ENCODE results near the gene CHRNB2. TPM values are rescaled to one million over a fixed set of nuclear protein-coding genes. Genes with fewer than 3 reads are reported as not detected.

The CHRNB2 gene
- total and polyA plus RNA-seq, 2 of the 8 experiments (the other 6 are each of a cell fraction or from before 2014, with no cell fraction given): 3.1 to 4.1 TPM

GRCh38 chr1:154533952-154534844 is 33.4 kb upstream of the CHRNB2 start (continued):
- TF ChIP-seq CHD7 (IDR thresholded peaks at IDR 0.05; ENCODE audit: insufficient replicate concordance, low read length): no peak
- TF ChIP-seq CEBPB (IDR thresholded peaks at IDR 0.05; ENCODE audit: low read depth, low read length): no peak
- peak; percentile 75 for TF ChIP-seq MAX (IDR thresholded peaks at IDR 0.05)
- TF ChIP-seq HDAC2 (IDR thresholded peaks at IDR 0.05; ENCODE audit: borderline replicate concordance in 1 of 2, low read depth in 2 of 2, low read length in 2 of 2): no peak
- TF ChIP-seq YY1 (IDR thresholded peaks at IDR 0.05; ENCODE audit: low read depth, low read length): peak; percentile 63; the same call in 1 of the 2 replicates
- no peak for TF ChIP-seq EGR1 (IDR thresholded peaks at IDR 0.05; ENCODE audit: borderline replicate concordance, low read depth, low read length)
- TF ChIP-seq EP300 (IDR thresholded peaks at IDR 0.05; ENCODE audit: borderline replicate concordance in 1 of 2, low read depth in 2 of 2, low read length in 2 of 2): peak in 1 of 2 experiments; percentile 39; a peak in 1 of 3 replicates
- 0 out of 2 replicates have a peak, but pooled peaks have one; percentile 33 for TF ChIP-seq CREB1 (IDR thresholded peaks at IDR 0.05)
- TF ChIP-seq GABPA (IDR thresholded peaks at IDR 0.05; ENCODE audit: borderline replicate concordance, insufficient read depth, low read length): no peak

All from H1 (cell line).